ENCODE results near the gene NPEPL1. TPM values are rescaled to one million over a fixed set of nuclear protein-coding genes. Genes with fewer than 3 reads are reported as not detected.

The NPEPL1 gene
- total RNA-seq, 4 donors from 2014 or later: 24.3 to 57.3 (median 36.9) TPM

DNA sequence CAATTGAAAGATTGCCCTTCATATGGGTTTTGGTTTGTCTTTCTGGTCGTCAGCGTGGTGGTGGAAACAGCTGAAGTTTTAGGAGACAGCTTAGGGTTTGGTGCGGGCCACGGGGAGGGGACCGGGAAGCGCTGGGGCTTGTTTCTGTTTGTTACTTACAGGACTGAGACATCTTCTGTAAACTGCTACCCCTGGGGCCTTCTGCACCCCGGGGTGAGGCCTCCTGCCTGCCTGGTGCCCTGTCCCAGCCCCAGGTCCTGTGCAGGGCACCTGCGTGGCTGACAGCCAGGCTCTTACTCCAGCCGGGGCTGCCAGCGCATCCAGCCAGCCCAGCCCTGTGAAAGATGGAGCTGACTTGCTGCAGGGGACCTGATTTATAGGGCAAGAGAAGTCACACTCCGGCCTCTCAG is 22.8 kb downstream of the NPEPL1 start:
- 65 to 100% methylated on average over 1 to 5 of the region's 11 CpGs for WGBS, 2 donors (ENCODE audit: low coverage in 1 of 2)
- H3K27ac ChIP-seq: no peak overlapping the region
- no peak overlapping the region for H3K4me3 ChIP-seq
- H3K27me3 ChIP-seq: peaks cover 11% of the 10 kb centered on the region
- H3K4me1 ChIP-seq: no peaks in the 10 kb centered on the region
- TF ChIP-seq POLR2AphosphoS5 (IDR thresholded peaks at IDR 0.05) (no peak), EP300 (IDR thresholded peaks at IDR 0.05) (no peak), POLR2A (IDR thresholded peaks at IDR 0.05) (no peak)
- TF ChIP-seq, protein P1, sequence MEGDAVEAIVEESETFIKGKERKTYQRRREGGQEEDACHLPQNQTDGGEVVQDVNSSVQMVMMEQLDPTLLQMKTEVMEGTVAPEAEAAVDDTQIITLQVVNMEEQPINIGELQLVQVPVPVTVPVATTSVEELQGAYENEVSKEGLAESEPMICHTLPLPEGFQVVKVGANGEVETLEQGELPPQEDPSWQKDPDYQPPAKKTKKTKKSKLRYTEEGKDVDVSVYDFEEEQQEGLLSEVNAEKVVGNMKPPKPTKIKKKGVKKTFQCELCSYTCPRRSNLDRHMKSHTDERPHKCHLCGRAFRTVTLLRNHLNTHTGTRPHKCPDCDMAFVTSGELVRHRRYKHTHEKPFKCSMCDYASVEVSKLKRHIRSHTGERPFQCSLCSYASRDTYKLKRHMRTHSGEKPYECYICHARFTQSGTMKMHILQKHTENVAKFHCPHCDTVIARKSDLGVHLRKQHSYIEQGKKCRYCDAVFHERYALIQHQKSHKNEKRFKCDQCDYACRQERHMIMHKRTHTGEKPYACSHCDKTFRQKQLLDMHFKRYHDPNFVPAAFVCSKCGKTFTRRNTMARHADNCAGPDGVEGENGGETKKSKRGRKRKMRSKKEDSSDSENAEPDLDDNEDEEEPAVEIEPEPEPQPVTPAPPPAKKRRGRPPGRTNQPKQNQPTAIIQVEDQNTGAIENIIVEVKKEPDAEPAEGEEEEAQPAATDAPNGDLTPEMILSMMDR (IDR thresholded peaks at IDR 0.05): no peak
- peaks cover 0 to 41% of the 10 kb centered on the region in 2 donors for H3K36me3 ChIP-seq
- ATAC-seq: no peak
- no peaks in the 10 kb centered on the region for H3K9me3 ChIP-seq

DNA sequence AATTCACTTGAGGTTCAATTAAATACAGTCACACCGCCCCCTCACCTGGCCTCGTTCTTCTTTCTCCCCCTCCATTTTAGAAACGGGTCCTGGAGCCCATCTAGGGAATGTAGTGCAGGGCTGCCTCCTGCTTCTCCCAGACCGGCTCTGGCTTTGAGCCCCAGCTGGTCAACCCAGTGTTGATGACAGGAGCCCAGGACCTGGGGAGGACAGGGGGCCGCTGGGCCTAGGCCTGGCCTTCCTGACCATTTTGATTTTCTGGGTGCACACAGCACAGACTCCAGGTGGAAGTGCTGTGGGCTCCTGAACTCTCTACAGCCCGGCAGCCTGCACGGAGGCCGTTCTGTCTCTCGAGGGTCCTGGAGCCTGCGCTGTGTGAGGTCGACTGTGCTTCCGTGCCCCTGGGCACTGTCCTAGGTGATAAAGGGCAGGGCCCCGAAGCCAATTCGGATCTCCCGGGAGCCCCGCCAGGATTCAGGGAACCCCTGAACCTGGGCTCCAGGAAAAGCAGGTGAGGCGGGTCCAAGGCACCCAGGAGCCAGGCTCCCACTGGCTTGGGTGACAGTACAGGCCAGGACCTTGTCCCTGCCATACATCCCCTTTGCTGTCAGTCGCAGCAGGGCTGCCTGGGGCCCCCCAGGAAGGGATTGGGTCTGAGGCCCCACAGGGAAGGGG is 23.3 kb downstream of the NPEPL1 start:
- WGBS, 2 donors (ENCODE audit: low coverage in 1 of 2): 67% methylated on average over 3 of the region's 18 CpGs; no CpG with 5 or more reads in 1 of the 2 donors
- Histone ChIP-seq H3K4me3 (no peak overlapping the region), H3K4me1 (no peaks in the 10 kb centered on the region), H3K36me3 (peaks cover 0 to 41% of the 10 kb centered on the region in 2 donors), H3K27me3 (peaks cover 16% of the 10 kb centered on the region), H3K9me3 (no peaks in the 10 kb centered on the region), H3K27ac (no peak overlapping the region)
- TF ChIP-seq EP300 (IDR thresholded peaks at IDR 0.05) (no peak), POLR2AphosphoS5 (IDR thresholded peaks at IDR 0.05) (no peak), POLR2A (IDR thresholded peaks at IDR 0.05) (no peak)
- TF ChIP-seq, protein P1 (IDR thresholded peaks at IDR 0.05): no peak
- ATAC-seq: no peak

DNA sequence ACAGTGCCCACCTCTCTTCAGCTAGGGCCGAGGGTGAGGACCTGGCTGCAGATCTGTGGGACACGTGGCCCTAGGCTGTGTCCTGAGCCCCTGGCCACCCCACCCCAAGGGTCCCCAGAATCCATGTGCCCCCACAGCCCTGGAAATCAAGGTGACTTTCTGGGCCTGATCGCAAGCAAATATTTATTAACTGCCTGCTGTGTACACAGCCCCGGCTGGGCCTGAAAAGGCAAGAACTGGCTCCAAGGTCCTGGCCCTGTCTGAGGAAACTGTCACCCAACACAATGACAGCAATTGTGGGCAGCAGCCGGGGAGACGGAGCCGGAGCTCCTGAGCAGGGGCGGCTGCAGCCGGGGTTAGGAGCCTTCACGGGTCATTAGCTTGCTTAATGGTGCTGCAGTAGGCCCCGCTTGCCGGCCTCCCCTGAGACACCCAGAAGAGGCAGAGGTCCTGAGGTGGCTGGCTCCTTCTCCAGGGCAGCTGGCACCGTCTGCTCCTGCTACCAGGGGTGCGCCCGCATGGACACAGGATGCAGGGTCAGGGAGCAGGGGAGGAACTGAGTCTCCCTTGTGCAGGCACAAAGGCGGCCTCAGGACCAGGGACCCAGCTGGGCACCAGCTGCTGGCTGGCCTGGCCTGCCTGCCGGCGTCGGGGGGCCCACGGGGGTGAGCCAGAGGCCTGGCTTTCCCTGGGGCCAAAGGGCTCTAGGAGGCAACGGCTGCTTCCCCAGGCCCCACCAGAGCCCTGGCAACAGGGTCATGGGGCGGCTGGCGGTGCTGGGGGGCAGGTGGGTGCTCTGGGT is 24.1 kb downstream of the NPEPL1 start:
- H3K27me3 ChIP-seq: peaks cover 23% of the 10 kb centered on the region
- H3K36me3 ChIP-seq: peaks cover 0 to 41% of the 10 kb centered on the region in 2 donors
- TF ChIP-seq EP300 (IDR thresholded peaks at IDR 0.05): no peak
- TF ChIP-seq, protein P1 (IDR thresholded peaks at IDR 0.05): no peak
- no peak for TF ChIP-seq POLR2A (IDR thresholded peaks at IDR 0.05)
- no peak for TF ChIP-seq POLR2AphosphoS5 (IDR thresholded peaks at IDR 0.05)
- H3K27ac ChIP-seq: no peak overlapping the region
- no peaks in the 10 kb centered on the region for H3K9me3 ChIP-seq
- ATAC-seq: no peak
- H3K4me1 ChIP-seq: no peaks in the 10 kb centered on the region
- WGBS, 2 donors (ENCODE audit: low coverage in 1 of 2): 80% methylated on average over 2 of the region's 23 CpGs; no CpG with 5 or more reads in 1 of the 2 donors
- H3K4me3 ChIP-seq: no peak overlapping the region

DNA sequence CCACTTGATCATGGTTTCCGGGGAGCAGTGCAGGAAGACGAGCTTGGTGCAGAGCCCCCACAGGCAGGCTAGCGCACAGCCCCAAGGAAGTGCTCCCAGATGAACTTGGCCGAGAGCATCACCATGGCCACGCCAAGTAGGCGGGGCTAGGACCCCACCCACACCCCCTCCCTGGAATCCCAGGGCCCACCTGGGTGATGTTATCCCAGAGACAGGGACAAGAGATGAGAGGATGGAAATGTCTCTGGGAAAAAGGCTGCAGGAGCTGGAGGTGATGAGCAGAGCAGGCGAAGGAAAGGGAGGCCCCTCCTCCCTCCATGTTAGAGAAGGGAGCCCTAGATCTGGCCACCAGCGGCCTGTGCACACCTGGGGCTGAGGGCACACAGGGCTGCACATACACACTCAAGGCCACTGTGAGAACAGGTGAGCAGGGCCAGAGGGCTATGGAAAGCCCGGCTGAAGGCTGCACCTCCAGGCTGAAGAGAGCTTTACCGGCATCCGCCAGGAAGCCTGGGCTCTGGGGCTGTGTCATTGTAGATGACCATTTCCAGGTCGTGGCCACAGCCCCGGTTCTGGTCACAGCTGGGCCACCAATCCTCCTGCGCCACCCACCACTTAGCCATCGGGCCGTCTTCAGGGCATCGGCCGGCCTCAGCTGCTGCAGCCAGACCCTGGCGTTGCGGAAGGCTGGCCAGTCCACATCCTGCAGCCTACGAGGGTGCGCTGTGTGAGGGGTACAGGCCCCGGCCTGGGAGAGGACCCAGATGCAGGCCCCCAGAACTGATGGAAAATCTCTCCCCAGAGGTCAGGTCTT is 24.9 kb downstream of the NPEPL1 start:
- no peak for TF ChIP-seq POLR2AphosphoS5 (IDR thresholded peaks at IDR 0.05)
- TF ChIP-seq EP300 (IDR thresholded peaks at IDR 0.05): no peak
- TF ChIP-seq, protein P1 (IDR thresholded peaks at IDR 0.05): no peak
- no peak for TF ChIP-seq POLR2A (IDR thresholded peaks at IDR 0.05)
- Histone ChIP-seq H3K4me1 (no peaks in the 10 kb centered on the region), H3K36me3 (peaks cover 0 to 37% of the 10 kb centered on the region in 2 donors), H3K27ac (no peak overlapping the region), H3K9me3 (no peaks in the 10 kb centered on the region), H3K4me3 (no peak overlapping the region), H3K27me3 (peaks cover 31% of the 10 kb centered on the region)
- no peak for ATAC-seq
- whole genome bisulfite sequencing, 2 donors (ENCODE audit: low coverage in 1 of 2): 100% methylated on average over 1 of the region's 23 CpGs; no CpG with 5 or more reads in 1 of the 2 donors

All from gastroesophageal sphincter (tissue), 4 donors.